Measurements from ENCODE around the gene TNN.
"Not testable (repeated sequence)": the region's sequence is repeated elsewhere in the genome, so short reads cannot be mapped to it uniquely, and the experiment has no call there.

The TNN gene, protein sequence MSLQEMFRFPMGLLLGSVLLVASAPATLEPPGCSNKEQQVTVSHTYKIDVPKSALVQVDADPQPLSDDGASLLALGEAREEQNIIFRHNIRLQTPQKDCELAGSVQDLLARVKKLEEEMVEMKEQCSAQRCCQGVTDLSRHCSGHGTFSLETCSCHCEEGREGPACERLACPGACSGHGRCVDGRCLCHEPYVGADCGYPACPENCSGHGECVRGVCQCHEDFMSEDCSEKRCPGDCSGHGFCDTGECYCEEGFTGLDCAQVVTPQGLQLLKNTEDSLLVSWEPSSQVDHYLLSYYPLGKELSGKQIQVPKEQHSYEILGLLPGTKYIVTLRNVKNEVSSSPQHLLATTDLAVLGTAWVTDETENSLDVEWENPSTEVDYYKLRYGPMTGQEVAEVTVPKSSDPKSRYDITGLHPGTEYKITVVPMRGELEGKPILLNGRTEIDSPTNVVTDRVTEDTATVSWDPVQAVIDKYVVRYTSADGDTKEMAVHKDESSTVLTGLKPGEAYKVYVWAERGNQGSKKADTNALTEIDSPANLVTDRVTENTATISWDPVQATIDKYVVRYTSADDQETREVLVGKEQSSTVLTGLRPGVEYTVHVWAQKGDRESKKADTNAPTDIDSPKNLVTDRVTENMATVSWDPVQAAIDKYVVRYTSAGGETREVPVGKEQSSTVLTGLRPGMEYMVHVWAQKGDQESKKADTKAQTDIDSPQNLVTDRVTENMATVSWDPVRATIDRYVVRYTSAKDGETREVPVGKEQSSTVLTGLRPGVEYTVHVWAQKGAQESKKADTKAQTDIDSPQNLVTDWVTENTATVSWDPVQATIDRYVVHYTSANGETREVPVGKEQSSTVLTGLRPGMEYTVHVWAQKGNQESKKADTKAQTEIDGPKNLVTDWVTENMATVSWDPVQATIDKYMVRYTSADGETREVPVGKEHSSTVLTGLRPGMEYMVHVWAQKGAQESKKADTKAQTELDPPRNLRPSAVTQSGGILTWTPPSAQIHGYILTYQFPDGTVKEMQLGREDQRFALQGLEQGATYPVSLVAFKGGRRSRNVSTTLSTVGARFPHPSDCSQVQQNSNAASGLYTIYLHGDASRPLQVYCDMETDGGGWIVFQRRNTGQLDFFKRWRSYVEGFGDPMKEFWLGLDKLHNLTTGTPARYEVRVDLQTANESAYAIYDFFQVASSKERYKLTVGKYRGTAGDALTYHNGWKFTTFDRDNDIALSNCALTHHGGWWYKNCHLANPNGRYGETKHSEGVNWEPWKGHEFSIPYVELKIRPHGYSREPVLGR (N-terminal part only)

DNA sequence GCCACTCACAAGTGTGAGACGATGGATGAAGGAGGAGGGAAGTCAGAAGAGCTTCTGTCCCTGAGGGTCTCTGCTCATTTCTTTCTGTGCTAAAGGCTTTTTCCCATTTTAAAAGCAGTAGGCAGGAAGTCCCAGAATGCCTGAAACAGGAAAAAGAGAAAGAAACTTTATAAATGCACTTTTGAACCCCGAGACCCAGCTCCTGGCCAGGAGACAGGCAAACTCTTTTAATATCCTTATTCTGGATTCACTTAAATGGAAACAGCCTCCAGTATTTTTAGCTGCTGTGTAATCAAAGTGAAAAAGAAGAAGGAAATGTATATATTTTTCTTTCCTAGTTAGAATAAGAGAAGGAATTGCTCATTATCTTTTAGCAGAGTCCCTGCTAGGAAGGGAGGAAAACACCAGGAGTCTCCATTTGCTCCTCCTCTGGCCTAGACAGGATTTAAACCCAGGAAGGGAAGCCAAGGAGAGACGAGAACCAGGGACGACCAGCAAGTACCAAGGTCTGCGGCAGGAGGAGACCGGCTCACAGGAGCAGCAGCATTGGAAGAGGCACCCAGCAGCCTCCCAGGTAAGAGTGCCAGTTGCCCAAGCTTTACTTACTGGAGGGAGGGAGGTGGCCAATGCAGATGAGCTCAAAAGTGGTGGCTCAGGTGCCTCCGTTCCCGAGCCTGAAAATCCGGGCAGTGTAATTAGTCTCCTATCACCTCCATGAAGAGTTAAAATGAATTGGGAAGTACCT, at the start of gene TNN:
TNN (plus strand) TSS at position 472 of the 745 bp plus-strand sequence. CDS start 9,586 bp downstream, outside the sequence.
- DNase-seq (ENCODE audit: low read depth, low spot score), result no peak

DNA sequence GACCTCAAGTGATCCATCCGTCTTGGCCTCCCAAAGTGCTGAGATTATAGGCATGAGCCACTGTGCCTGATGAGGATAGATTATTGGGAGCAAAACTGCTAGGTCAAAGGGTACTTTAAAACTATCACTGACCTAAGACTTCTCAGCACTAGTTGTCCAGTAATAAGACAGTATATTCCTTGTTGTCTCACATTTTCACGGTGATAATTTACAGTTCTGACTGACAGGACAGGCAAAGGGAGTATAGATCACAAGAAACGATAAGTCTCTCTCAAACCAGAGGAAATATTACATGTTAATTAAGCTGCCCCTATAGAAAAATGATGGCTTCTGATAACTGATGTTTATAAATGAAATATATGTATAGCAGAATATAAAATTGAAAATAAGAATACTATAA, 48.1 kb upstream of the TNN start:
- no peak for DNase-seq (ENCODE audit: low read depth, low spot score)

DNA sequence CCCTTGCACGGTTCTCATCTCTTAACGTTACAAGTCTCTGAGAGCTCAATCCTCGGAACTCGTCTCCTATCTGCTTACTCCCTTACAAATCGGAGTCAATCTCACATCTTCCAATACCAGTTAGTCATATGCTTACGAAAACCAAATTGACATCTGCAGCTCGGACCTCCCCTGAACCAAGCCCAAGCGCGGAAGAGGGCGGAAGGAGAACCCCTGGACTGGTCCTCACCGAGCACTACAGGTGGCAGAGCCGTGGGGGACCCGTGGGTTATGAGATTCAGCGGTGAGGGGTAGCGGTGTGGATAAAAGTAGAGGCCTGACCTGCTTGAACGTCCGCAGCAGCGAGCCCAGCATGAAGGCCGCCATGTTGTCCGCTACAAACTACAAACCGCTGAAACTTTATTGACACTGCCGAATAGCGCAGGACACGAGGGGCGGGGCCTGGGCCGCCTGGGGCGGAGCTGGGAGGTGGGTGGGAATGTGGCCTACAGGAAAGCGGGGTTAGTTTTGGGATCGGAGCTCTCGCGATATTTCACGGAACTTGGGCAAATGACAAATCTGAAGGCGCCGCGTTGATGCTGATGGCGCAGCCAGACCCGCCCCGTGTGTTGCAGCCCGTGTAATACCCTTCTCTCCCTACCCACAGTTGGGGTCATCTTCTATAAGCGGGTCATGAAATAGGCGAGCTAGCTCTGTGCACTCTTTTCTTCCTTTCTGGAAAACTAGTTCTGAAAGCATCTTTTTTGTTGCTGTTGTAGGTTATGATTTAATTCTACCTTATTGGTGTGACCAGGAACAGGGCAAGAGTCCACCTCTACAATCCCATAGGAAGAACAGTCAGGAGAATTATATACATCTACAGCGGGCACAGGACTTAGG, 44.4 kb upstream of the TNN start, which contains the start of gene MRPS14:
MRPS14 (minus strand) TSS at position 383 of the 879 bp plus-strand sequence; CDS start at position 366, 17 bp downstream.
- DNase-seq (ENCODE audit: low read depth, low spot score), result peak; percentile 99

DNA sequence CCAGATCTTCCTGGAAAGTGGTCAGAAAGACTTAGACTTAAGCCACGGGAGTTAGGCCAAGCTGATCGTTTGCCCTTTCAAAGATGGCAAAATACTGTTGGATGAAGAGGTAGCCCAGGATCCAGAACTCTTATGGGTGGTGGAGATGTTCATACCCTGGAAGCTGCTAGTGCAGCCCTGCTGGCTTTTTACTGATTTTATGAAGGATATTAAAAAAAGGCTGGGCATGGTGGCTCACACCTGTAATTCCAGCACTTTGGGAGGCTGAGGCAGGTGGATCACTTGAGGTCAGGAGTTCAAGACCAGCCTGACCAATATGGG, 43.8 kb upstream of the TNN start:
- DNase-seq (ENCODE audit: low read depth, low spot score), result not testable (repeated sequence)

DNA sequence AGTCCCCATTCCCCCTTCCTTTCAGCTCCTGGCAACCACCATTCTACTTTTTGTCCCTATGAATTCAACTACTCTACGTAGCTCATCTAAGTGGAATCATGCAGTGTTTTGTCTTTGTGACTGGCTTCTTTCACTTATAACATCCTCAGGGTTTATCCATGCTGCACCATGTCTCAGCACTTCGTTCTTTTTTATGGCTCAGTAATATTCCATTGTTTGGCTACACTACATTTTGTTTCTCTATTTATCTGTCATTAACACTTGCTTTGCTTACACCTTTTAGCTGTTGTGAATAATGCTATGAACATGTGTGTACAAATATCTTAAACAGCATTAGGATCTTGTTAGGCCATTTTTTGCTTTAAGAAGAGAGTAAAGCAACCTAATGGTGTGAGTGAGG, 42.9 kb upstream of the TNN start:
- DNase-seq (ENCODE audit: low read depth, low spot score), result no peak

DNA sequence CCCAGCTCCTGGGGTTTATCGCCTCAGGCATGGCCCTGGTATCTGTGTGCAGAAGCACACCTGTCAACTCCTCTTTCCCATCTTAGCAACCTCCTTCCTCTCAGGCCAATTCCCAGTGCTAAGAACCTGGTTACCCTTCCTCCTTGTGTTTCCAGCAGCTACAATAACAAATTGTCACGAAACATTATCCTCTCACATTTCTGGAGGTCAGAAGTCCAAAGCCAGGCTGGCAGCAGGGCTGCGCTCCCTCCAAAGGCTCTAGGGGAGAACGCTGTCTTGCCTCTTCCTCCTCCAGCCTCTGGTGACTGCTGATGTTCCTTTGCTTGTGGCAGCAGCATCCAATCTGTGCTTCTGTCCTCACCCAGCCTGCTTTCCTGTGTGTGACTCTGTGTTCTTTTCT, 33.7 kb upstream of the TNN start:
- no peak for DNase-seq (ENCODE audit: low read depth, low spot score)

DNA sequence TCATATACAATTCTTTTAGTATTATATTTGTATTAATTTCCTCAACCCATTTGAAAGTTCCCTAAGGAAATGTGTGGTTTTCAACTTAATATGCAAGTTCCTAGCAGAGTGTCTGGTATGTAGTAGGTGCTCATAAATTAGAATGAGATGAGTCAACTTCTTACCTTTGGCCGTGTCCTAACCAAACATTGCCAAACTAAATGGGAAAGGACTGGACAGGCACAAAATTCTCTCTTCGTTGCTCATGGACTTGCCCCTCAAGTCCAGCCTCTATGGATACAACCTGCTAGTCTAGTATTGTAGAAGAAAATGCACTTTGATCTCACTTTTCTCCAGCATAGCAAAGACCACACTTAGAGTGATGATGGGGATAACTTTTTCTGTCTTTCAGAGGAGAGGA, 32.9 kb upstream of the TNN start:
- DNase-seq (ENCODE audit: low read depth, low spot score), result no peak

DNA sequence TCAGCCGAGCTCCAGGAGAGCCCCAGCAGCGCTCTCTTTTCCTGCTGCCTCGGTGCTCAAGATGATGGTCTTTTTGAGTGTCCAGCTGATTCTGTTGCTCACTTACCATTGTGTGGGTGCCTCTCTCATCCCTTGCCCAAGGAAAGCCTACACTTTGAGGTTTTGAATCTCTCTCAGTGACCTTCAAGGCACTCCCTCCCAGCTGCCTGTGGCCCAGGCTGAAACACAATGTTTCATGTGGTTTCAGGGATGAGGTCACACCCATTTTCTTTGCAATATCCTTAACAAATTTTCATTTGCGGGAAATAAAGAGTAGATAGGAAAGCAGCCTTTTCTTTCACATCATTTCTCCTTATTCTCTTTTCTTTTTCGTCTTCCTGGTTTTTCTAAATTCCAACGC, 31.8 kb upstream of the TNN start:
- peak; percentile 12 for DNase-seq (ENCODE audit: low read depth, low spot score)

DNA sequence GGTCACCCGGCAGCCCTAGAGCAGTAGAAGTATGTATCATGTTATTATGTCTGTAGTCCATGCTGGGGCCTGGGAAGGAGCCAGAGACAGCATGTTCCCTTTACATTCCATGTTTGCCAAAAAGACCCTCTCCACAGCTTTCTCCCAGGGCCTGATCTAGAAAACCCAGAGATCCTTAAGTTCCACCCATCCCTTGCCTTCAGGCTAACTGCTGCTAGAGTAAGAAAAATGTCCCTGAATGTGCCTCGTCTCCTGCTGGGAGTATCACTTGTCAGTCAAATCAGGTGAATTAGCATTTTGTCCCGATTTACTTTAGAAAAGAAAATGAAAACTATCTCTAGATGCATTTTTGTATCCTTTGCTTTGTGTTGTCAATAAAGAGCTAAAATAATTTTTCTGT, 31.2 kb upstream of the TNN start:
- no peak for DNase-seq (ENCODE audit: low read depth, low spot score)

DNA sequence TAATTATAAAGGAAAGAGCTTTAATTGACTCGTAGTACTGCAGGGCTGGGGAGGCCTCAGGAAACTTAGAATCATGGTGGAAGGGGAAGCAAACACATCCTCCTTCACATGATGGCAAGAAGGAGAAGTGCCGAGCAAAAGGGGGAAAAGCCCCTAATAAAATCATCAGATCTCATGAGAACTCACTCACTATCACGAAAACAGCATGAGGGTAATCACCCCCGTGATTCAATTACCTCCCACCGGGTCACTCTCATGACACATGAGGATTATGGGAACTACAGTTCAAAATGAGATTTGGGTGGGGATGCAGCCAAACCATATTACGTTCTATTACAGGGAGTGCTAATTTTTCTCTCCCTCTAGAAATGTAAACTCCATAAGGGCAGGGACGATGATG, 30.2 kb upstream of the TNN start:
- DNase-seq (ENCODE audit: low read depth, low spot score), result no peak

DNA sequence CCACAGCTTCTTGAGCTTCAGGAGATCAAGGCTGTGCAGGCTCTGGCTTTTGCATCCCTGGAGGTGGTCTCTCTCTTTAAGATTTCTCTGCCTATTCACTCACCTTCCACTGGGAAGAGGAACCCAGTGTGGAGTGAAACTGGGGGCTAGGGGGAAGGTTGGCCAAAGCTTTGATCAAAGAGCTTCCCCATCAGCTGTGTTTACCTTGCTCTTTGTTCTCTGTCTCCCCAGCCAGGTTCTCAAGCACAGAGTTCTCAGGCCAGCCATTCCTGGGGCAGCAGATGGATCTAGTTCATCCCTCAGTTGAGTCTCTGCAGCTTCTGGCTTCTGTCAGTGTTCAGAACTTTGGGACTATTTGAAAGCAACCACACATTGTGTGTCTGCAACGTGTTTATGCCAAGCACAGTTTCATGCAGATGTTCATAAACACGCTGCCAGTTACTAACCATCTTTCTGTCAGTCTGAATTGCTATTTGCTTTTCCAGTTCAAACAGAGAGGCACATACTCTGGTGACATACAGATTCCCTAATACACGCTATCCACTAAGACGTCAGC, 27.2 kb upstream of the TNN start:
- DNase-seq (ENCODE audit: low read depth, low spot score), result no peak

DNA sequence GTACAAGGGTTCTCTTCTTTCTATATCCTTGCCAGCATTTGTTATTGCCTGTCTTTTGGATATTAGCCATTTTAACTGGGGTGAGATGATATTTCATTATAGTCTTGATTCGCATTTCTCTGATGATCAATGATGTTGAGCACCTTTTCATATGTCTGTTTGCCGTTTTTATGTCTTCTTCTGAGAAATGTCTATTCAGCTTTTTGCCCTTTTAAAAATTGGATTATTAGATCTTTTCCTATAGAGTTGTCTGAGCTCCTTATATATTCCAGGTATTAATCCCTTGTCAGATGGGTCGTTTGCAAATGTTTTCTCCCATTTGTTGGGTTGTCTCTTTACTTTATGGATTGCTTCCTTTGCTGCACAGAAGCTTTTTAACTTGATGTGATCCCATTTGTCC, 25.0 kb upstream of the TNN start:
- no peak for DNase-seq (ENCODE audit: low read depth, low spot score)

DNA sequence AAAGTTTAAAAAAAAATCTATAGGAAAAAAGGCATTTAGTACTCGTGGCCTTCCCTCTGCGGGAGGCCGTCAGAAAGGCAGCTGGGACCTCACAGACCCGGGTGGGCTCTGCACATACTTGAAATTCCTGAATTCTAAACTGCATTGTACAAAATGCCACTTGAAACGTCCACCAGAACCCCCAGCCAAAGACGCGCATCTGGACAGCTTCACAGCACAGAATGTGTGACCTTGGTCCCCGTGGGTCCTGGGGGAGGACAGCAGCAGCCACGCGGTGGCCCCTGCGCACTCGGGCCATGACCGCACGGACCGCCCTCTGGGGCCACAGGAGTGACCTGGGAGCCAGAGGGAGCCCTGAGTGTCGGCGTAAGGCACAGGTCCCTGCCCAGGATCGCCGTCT, 23.8 kb upstream of the TNN start:
- DNase-seq (ENCODE audit: low read depth, low spot score), result peak; percentile 3

DNA sequence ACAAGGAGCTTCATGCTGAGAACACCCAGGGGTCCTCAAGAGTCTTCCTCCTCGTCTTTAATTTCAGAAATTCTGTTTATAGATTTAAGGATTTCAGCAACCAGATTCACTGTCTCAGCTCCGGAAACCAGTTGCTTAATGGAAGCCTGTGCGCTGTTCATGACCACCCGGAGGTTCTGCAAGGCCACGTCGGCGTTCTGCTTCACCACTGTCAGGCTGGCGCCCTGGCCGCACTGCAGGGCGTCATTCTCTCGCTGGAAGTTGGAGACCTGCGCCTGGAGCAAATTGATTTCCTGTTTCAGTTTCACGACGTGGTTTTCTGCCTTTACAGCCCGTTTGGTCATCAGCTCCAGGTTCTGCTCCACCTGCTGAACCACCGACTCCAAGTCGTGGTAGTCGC, 23.0 kb upstream of the TNN start:
- DNase-seq (ENCODE audit: low read depth, low spot score), result not testable (repeated sequence)

DNA sequence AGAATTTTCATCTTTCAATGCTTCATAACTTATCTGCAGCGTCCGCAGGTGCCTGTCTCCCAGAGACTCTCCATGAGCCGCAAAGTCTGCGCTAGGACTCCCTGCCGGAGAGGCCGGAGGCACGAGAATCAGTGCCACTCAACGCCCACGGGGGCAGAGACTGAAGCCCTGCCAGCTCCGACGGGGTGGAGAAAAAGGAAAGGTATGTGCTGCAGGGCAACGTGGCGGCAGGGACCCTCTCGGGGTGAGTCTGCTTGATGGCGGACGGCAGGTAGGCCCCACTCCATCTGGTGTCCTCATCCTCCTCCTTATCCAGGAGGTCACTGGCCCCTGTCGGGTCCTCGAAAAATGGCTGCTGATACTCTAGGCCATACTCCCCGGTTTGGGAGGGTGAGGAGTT, 22.5 kb upstream of the TNN start:
- DNase-seq (ENCODE audit: low read depth, low spot score), result no peak

DNA sequence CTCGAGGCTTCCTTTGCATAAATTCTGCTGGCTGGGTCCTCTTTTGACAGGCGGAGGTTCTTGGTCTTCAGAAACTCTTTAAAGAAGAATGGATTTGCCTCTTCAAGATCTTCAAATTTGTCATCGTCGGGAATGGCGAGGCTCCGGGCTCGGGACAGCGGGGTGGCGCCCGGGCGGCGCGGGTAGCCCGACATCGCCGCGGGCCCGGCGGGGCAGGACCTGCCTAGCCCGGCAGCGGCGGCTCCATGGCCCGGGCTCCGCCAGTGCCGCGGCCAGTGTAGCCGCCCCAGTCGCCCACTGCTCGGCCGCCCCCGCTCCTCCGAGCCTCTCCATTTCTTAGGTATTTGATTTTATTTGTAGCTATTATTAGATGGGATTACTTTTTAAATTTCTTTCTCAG, 22.1 kb upstream of the TNN start:
- no peak for DNase-seq (ENCODE audit: low read depth, low spot score)

DNA sequence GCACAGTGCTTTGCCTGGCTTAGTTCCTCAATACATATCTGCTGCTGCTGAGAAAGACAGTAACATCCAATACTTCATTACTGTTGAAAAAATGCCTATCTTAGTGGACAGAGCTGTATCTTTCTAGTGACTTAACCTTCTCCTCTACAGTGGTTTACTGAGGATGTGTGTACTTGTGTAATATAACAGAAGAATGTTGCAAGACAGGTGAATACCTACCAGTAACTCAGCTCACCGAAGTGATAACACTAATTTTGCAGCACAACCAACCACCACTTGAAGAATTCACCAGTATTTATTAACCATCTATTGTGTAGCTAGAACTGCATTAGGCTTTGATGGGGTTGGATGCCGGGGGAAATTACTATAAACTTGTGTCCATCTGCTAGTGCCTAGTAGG, 16.6 kb upstream of the TNN start:
- DNase-seq (ENCODE audit: low read depth, low spot score), result no peak

DNA sequence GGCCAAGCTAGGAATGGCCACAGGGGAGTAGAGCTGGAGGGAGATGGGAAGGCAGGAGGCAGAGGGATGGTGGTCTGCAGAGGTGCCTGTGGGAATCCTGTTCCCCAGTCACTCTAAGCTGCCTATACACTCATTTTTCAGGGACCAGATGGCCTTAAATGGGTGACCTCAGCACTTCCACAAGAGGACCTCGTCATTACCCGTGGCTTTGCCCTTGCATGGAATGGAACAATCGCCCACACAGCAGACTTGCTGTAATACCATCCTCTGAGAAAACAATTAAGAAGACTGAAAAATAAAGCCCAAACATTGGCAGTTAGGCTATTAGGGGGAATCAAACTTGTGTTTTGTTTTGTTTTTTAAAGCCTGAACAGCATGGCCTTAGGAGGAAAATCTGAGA, 12.9 kb upstream of the TNN start:
- DNase-seq (ENCODE audit: low read depth, low spot score), result no peak

DNA sequence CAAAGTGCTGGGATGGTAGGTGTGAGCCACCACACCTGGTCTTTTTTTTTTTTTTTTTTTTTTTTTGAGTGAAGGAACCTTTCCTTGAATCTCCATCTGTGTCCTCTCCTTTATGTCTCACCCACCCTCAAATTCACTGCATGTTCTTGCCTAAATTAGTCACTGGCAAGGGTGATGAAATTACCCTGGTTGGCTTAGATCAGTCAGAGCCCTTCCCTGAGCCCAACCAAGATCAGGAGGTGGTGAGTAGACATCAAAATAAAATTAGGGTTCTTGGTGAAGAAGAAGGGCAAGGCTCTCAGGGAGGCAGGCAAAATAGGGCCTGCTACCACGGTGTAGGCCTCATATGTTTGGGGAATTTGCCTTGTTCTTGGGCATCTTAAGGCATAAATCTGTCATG, 5.3 kb upstream of the TNN start:
- no peak for DNase-seq (ENCODE audit: low read depth, low spot score)

DNA sequence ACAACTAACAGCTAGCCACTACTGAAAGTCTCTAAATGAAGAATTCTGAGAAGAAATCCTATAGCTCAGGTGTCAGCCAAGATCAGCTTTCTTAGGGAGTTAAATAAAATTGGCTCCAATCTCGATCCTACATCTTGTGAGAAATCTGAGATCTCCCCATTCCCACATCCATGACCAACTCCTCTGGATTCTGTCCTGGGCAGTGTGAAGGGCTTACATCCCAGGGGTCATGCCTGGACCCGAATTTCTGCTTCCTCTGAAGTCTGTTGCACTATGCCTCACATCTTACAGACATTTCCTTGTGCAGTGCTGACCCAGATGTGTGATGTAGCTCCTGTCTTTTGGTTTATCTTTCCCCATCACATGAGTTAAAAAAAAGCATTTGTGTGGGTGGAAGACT, 4.8 kb upstream of the TNN start:
- DNase-seq (ENCODE audit: low read depth, low spot score), result no peak
